Keratinocyte (primary cell): ENCODE results near the gene APCDD1. TPM values are rescaled to one million over a fixed set of nuclear protein-coding genes. Genes with fewer than 3 reads are reported as not detected.
A peak's percentile ranks its signal among the peaks of the same experiment; 100 is the strongest.

Experiments used
- DNase-seq: peaks from one replicate; pipeline ENCODE4 v3.0.0-alpha.2; 2011; ENCODE audit warnings: low read depth, missing footprints, low spot score
- FAIRE-seq: peaks from 2 replicates; lab custom pipeline; 2011; peaks lifted over from hg19 to GRCh38; lab: Jason Lieb, UNC
- H2AFZ ChIP-seq: 2 replicates; pipeline ENCODE4 v1.6.0; 2012; ENCODE audit warnings: low read length, control low read depth, inconsistent platforms; ENCODE audit not compliant: control insufficient read depth
- H3K27ac ChIP-seq: 2 replicates; pipeline ENCODE4 v1.5.1; 2011; ENCODE audit warnings: low read length; ENCODE audit not compliant: control insufficient read depth, insufficient read depth
- H3K27me3 ChIP-seq: 3 replicates; pipeline ENCODE4 v1.6.0; 2011; ENCODE audit warnings: low read length; ENCODE audit not compliant: control insufficient read depth, insufficient read depth; ENCODE audit errors: extremely low read depth
- H3K36me3 ChIP-seq, 2 experiments: 2 replicates in 1 of 2; 3 replicates in 1 of 2; pipeline ENCODE4 v1.5.1; 2011; ENCODE audit warnings: low read length in 2 of 2, mild to moderate bottlenecking in 1 of 2; ENCODE audit not compliant: control insufficient read depth in 2 of 2, insufficient read depth in 2 of 2; ENCODE audit errors: extremely low read depth in 1 of 2
- H3K4me1 ChIP-seq: 3 replicates; pipeline ENCODE4 v1.5.1; 2011; ENCODE audit warnings: low read length; ENCODE audit not compliant: control insufficient read depth, insufficient read depth; ENCODE audit errors: extremely low read depth
- H3K4me2 ChIP-seq: 3 replicates; pipeline ENCODE4 v1.6.0; 2011; ENCODE audit warnings: low read depth, low read length; ENCODE audit not compliant: control insufficient read depth, insufficient read depth; ENCODE audit errors: extremely low read depth
- H3K4me3 ChIP-seq, 3 experiments: fragments of 200-600 bp in 1 of 3; sonication (generic) in 1 of 3; 2 replicates in 2 of 3; 3 replicates in 1 of 3; pipeline ENCODE4 v1.5.1; 2011 to 2016; ENCODE audit warnings: low read length in 3 of 3, mild to moderate bottlenecking in 3 of 3, control low read depth in 2 of 3, inconsistent platforms in 1 of 3, low read depth in 1 of 3, mixed read lengths in 1 of 3, mixed run types in 1 of 3, moderate library complexity in 1 of 3; ENCODE audit not compliant: control insufficient read depth in 2 of 3, insufficient read depth in 2 of 3; ENCODE audit errors: extremely low read depth in 1 of 3
- H3K79me2 ChIP-seq: 2 replicates; pipeline ENCODE4 v1.6.0; 2012; ENCODE audit warnings: low read length; ENCODE audit not compliant: control insufficient read depth, insufficient read depth
- H3K9ac ChIP-seq: 3 replicates; pipeline ENCODE4 v1.6.0; 2011; ENCODE audit warnings: low read length; ENCODE audit not compliant: control insufficient read depth, insufficient read depth; ENCODE audit errors: extremely low read depth
- H3K9me1 ChIP-seq: 3 replicates; pipeline ENCODE4 v1.6.0; 2011; ENCODE audit warnings: low read length; ENCODE audit not compliant: control insufficient read depth, insufficient read depth; ENCODE audit errors: extremely low read depth
- H3K9me3 ChIP-seq: 2 replicates; pipeline ENCODE4 v1.5.1; 2012; ENCODE audit warnings: low read depth, low read length; ENCODE audit not compliant: control insufficient read depth
- H4K20me1 ChIP-seq: 3 replicates; pipeline ENCODE4 v1.6.0; 2011; ENCODE audit warnings: low read length; ENCODE audit not compliant: control insufficient read depth, insufficient read depth; ENCODE audit errors: extremely low read depth
- CTCF ChIP-seq, 3 experiments: IDR thresholded peaks in 1 of 3; conservative IDR thresholded peaks in 1 of 3; optimal IDR thresholded peaks in 1 of 3; 2 replicates in 2 of 3; 3 replicates in 1 of 3; pipeline versions ENCODE3 to v1.5.1; 2011; ENCODE audit warnings: low read length in 3 of 3, mild to moderate bottlenecking in 3 of 3, moderate library complexity in 2 of 3, control low read depth in 1 of 3, inconsistent platforms in 1 of 3; ENCODE audit not compliant: insufficient read depth in 2 of 3; ENCODE audit errors: extremely low read depth in 1 of 3
- EZH2 ChIP-seq: IDR thresholded peaks from one replicate; pipeline ENCODE4 v1.6.1; 2012; ENCODE audit warnings: inconsistent platforms, mild to moderate bottlenecking, low read length, moderate library complexity
- dilution Hi-C: fragments of 300-500 bp; cut with MboI; formaldehyde crosslinking; loops from one replicate; pipeline ENCODE4 v1.7.0; 2020; ENCODE audit warnings: low sequenced_read_pairs; ENCODE audit not compliant: extremely low pct_ligation_motif_present
- polyA plus RNA-seq, 5 experiments: library from polyadenylated mRNA; depleted of rRNA in 3 of 5; stranded (reverse) in 3 of 5; stranded (forward) in 1 of 5; unstranded in 1 of 5; fragments of >200 nt; gene quantifications; 1 replicate in 1 of 5; 2 replicates in 3 of 5; 3 replicates in 1 of 5; pipeline versions ENCODE4 v1.2.1 to v1.2.3, GENCODE V29; 2011 to 2012; ENCODE audit warnings: missing spikeins in 2 of 5, low read depth in 1 of 5, low replicate concordance in 1 of 5

Gene APCDD1
- polyA plus RNA-seq, 1 donor (not counting 4 experiments of a cell fraction or from before 2014, with no cell fraction given), result 8.5 TPM

DNA sequence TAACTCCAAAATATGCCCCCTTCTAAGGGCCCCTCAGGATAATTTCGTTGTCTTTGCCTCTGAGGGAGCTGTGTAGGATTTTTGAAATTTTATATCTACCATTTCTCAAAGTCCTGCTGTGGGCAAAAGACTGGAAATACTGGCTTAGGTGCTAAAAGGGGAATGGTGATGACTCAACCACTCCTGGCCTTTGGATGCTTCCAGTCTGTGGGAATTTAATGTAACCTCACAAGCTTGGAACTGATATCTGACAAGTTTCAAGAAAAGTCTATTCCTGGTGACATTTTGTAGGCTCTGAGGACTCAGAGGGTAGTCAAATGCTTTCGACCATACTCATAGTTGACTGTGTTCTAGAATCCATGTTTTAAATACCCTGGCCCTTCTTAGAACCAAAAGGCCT lies 3.4 kb upstream of the APCDD1 start:
- Histone ChIP-seq H3K9ac (no peak overlapping the region), H3K9me3 (no peaks in the 10 kb centered on the region), H3K4me1 (peaks cover 6% of the 10 kb centered on the region), H3K27me3 (peaks cover 7% of the 10 kb centered on the region), H3K27ac (no peak overlapping the region), H4K20me1 (no peaks in the 10 kb centered on the region), H3K4me3 (no peak overlapping the region), H2AFZ (no peak overlapping the region), H3K4me2 (no peak overlapping the region), H3K36me3 (no peaks in the 10 kb centered on the region), H3K79me2 (no peaks in the 10 kb centered on the region), H3K9me1 (no peaks in the 10 kb centered on the region)
- FAIRE-seq (no peak), DNase-seq (no peak)
- TF ChIP-seq EZH2 (no peak), CTCF (optimal IDR thresholded peaks at IDR 0.05 in 1 of 3, IDR thresholded peaks at IDR 0.05 in 1 of 3, conservative IDR thresholded peaks at IDR 0.05 in 1 of 3; ENCODE audit: extremely low read depth in 1 of 3, insufficient read depth in 2 of 3, low read length in 3 of 3) (no peak)
- dilution Hi-C loops, result no loop called here

DNA sequence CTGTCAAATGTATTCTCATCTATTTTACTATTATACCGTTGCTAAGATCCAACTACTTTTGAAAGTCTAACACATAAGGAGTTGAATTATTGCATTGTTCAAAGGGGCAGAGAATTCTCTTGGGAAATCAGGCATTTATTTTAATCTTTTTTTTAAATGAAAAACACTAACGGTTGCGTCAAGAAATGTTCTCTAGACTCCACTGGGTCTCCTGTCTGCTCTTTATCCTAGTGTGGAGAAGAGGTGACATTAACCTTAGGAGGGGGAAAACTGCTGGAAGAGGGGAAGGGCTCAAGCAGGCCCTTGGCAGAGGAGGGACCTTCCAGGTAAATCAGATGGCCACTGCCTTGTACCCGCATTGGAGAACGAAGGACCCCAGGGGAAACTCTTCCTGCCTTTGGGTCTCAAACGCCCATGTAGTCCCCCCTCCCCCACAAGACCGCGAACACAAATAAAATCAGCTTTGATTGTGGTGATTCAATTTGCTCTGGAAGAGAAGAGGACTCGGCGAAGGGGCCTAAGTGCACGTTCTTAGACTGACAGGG lies 1.1 kb upstream of the APCDD1 start:
- Histone ChIP-seq H3K27ac (no peak overlapping the region), H3K4me1 (peaks cover 17% of the 10 kb centered on the region), H3K36me3 (no peaks in the 10 kb centered on the region), H3K79me2 (no peaks in the 10 kb centered on the region), H4K20me1 (no peaks in the 10 kb centered on the region), H3K9me3 (no peaks in the 10 kb centered on the region), H2AFZ (no peak overlapping the region), H3K9ac (no peak overlapping the region), H3K4me3 (no peak overlapping the region), H3K27me3 (peaks cover 16% of the 10 kb centered on the region), H3K4me2 (peak overlapping the region; percentile 8), H3K9me1 (no peaks in the 10 kb centered on the region)
- dilution Hi-C loops, result no loop called here
- TF ChIP-seq EZH2 (no peak), CTCF (optimal IDR thresholded peaks at IDR 0.05 in 1 of 3, IDR thresholded peaks at IDR 0.05 in 1 of 3, conservative IDR thresholded peaks at IDR 0.05 in 1 of 3; ENCODE audit: extremely low read depth in 1 of 3, insufficient read depth in 2 of 3, low read length in 3 of 3) (no peak)
- no peak for FAIRE-seq
- no peak for DNase-seq
